Measurements from ENCODE around the gene NME9. TPM values are rescaled to one million over a fixed set of nuclear protein-coding genes. Genes with fewer than 3 reads are reported as not detected.

NME9 gene
- total RNA-seq, 1 experiment from 2014 or later, result not detected

GRCh38 chr3:138259126-138259525 lies 70.5 kb downstream of the NME9 start:
- DNase-seq (ENCODE audit: low spot score) (no peak), ATAC-seq (no peak)
- Mint-ChIP-seq H3K4me3 (no peak overlapping the region), H3K27me3 (ENCODE audit: low read depth) (no peaks in the 10 kb centered on the region), H3K27ac (no peak overlapping the region), H3K4me1 (no peaks in the 10 kb centered on the region), H3K9me3 (no peaks in the 10 kb centered on the region), H3K36me3 (peaks cover 1% of the 10 kb centered on the region; the same call in 1 of the 2 replicates)
- TF ChIP-seq SOX15 (CRISPR knock-in tag; IDR thresholded peaks at IDR 0.05) (no peak), IRF2 (CRISPR knock-in tag; IDR thresholded peaks at IDR 0.05; ENCODE audit: borderline replicate concordance, low read depth) (no peak), FOXP1 (CRISPR knock-in tag; IDR thresholded peaks at IDR 0.05; ENCODE audit: borderline replicate concordance) (no peak), TCF7 (CRISPR knock-in tag; IDR thresholded peaks at IDR 0.05; ENCODE audit: low read depth) (no peak), ZNF121 (CRISPR knock-in tag; IDR thresholded peaks at IDR 0.05) (no peak), PRRX2 (CRISPR knock-in tag; IDR thresholded peaks at IDR 0.05) (no peak), EMX1 (CRISPR knock-in tag; IDR thresholded peaks at IDR 0.05) (no peak), NR3C1 (CRISPR knock-in tag; conservative IDR thresholded peaks at IDR 0.05; ENCODE audit: low read depth) (no peak), E2F4 (CRISPR knock-in tag; IDR thresholded peaks at IDR 0.05; ENCODE audit: borderline replicate concordance, low read depth) (no peak), NR1H2 (CRISPR knock-in tag; IDR thresholded peaks at IDR 0.05) (no peak), SMAD4 (CRISPR knock-in tag; IDR thresholded peaks at IDR 0.05) (no peak), ZNF219 (CRISPR knock-in tag; IDR thresholded peaks at IDR 0.05; ENCODE audit: borderline replicate concordance) (no peak), ARID4B (CRISPR knock-in tag; IDR thresholded peaks at IDR 0.05; ENCODE audit: borderline replicate concordance) (no peak), FOXK1 (CRISPR knock-in tag; IDR thresholded peaks at IDR 0.05) (no peak), ZNF396 (CRISPR knock-in tag; IDR thresholded peaks at IDR 0.05; ENCODE audit: borderline replicate concordance) (no peak), CREM (CRISPR knock-in tag; IDR thresholded peaks at IDR 0.05) (no peak), ZNF317 (CRISPR knock-in tag; IDR thresholded peaks at IDR 0.05; ENCODE audit: borderline replicate concordance, low read depth) (no peak)
- TF ChIP-seq, protein P1, sequence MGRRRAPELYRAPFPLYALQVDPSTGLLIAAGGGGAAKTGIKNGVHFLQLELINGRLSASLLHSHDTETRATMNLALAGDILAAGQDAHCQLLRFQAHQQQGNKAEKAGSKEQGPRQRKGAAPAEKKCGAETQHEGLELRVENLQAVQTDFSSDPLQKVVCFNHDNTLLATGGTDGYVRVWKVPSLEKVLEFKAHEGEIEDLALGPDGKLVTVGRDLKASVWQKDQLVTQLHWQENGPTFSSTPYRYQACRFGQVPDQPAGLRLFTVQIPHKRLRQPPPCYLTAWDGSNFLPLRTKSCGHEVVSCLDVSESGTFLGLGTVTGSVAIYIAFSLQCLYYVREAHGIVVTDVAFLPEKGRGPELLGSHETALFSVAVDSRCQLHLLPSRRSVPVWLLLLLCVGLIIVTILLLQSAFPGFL (CRISPR knock-in tag; IDR thresholded peaks at IDR 0.05; ENCODE audit: borderline replicate concordance), result no peak
- ChIA-PET CTCF (no interaction called here), POLR2A (no interaction called here)

GRCh38 chr3:138257986-138258385 lies 71.7 kb downstream of the NME9 start:
- Mint-ChIP-seq H3K36me3 (no peaks in the 10 kb centered on the region), H3K9me3 (no peaks in the 10 kb centered on the region), H3K4me1 (no peaks in the 10 kb centered on the region), H3K27ac (no peak overlapping the region), H3K4me3 (no peak overlapping the region), H3K27me3 (ENCODE audit: low read depth) (no peaks in the 10 kb centered on the region)
- DNase-seq (ENCODE audit: low spot score), result no peak
- CTCF ChIA-PET, result no interaction called here
- no peak for ATAC-seq
- POLR2A ChIA-PET, result no interaction called here
- TF ChIP-seq JUN (CRISPR knock-in tag; IDR thresholded peaks at IDR 0.05), result no peak
- no peak for TF ChIP-seq TCF7 (CRISPR knock-in tag; IDR thresholded peaks at IDR 0.05; ENCODE audit: low read depth)
- no peak for TF ChIP-seq KAT7 (CRISPR knock-in tag; IDR thresholded peaks at IDR 0.05; ENCODE audit: borderline replicate concordance)
- TF ChIP-seq, protein P2, sequence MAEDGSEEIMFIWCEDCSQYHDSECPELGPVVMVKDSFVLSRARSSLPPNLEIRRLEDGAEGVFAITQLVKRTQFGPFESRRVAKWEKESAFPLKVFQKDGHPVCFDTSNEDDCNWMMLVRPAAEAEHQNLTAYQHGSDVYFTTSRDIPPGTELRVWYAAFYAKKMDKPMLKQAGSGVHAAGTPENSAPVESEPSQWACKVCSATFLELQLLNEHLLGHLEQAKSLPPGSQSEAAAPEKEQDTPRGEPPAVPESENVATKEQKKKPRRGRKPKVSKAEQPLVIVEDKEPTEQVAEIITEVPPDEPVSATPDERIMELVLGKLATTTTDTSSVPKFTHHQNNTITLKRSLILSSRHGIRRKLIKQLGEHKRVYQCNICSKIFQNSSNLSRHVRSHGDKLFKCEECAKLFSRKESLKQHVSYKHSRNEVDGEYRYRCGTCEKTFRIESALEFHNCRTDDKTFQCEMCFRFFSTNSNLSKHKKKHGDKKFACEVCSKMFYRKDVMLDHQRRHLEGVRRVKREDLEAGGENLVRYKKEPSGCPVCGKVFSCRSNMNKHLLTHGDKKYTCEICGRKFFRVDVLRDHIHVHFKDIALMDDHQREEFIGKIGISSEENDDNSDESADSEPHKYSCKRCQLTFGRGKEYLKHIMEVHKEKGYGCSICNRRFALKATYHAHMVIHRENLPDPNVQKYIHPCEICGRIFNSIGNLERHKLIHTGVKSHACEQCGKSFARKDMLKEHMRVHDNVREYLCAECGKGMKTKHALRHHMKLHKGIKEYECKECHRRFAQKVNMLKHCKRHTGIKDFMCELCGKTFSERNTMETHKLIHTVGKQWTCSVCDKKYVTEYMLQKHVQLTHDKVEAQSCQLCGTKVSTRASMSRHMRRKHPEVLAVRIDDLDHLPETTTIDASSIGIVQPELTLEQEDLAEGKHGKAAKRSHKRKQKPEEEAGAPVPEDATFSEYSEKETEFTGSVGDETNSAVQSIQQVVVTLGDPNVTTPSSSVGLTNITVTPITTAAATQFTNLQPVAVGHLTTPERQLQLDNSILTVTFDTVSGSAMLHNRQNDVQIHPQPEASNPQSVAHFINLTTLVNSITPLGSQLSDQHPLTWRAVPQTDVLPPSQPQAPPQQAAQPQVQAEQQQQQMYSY (CRISPR knock-in tag; IDR thresholded peaks at IDR 0.05), result no peak
- TF ChIP-seq OVOL2 (CRISPR knock-in tag; IDR thresholded peaks at IDR 0.05; ENCODE audit: borderline replicate concordance), result no peak
- TF ChIP-seq, protein P3, sequence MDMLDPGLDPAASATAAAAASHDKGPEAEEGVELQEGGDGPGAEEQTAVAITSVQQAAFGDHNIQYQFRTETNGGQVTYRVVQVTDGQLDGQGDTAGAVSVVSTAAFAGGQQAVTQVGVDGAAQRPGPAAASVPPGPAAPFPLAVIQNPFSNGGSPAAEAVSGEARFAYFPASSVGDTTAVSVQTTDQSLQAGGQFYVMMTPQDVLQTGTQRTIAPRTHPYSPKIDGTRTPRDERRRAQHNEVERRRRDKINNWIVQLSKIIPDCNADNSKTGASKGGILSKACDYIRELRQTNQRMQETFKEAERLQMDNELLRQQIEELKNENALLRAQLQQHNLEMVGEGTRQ (CRISPR knock-in tag; IDR thresholded peaks at IDR 0.05), result no peak
- TF ChIP-seq TEAD4 (CRISPR knock-in tag; IDR thresholded peaks at IDR 0.05), result no peak
- TF ChIP-seq ERG (CRISPR knock-in tag; IDR thresholded peaks at IDR 0.05), result no peak
